Amygdala (tissue), 56 donors: Measurements from ENCODE around the gene SEPTIN7.

Experiments
- DNase-seq, 56 donors: peaks; one replicate each; lab custom pipeline; 2025; lab: John Stamatoyannopoulos, UW

The SEPTIN7 gene

GRCh38 chr7:35826751-35827150 lies 25.9 kb downstream of the SEPTIN7 start:
- DNase-seq, result no peak

- no peak for DNase-seq
These were observed 28.0 kb downstream of the SEPTIN7 start for GRCh38 chr7:35828817-35829216.

- no peak for DNase-seq
These were observed 30.4 kb downstream of the SEPTIN7 start for GRCh38 chr7:35831208-35831607.

GRCh38 chr7:35839860-35840854 lies 39.3 kb downstream of the SEPTIN7 start:
- no peak for DNase-seq

GRCh38 chr7:35846816-35847412 lies 46.1 kb downstream of the SEPTIN7 start:
- DNase-seq, result no peak

- no peak for DNase-seq
These were observed 47.9 kb downstream of the SEPTIN7 start for GRCh38 chr7:35848725-35849124.

GRCh38 chr7:35849158-35849831 lies 48.4 kb downstream of the SEPTIN7 start:
- no peak for DNase-seq

- no peak for DNase-seq
These were observed 49.1 kb downstream of the SEPTIN7 start for GRCh38 chr7:35849954-35850353.
